GM23338 (cell line): ENCODE data around the gene ECE2. TPM values are rescaled to one million over a fixed set of nuclear protein-coding genes. Genes with fewer than 3 reads are reported as not detected.

Experiments
- ATAC-seq: fragments of 200-7000 bp; cut with Tn5 transposase; 3 replicates; pipeline ENCODE4 v1.9.1; 2020
- DNase-seq: peaks from one replicate; pipeline ENCODE4 v3.0.0-alpha.2; 2015; ENCODE audit warnings: low spot score
- H2AFZ ChIP-seq: fragments of 200-600 bp; sonication (generic); 2 replicates; pipeline ENCODE4 v1.8.0; 2016; ENCODE audit warnings: antibody characterized with exemption, mild to moderate bottlenecking, moderate library complexity
- H3F3A ChIP-seq: fragments of 200-600 bp; sonication (generic); replicated peaks from 2 replicates; pipeline ENCODE4 v1.8.0; 2017; ENCODE audit warnings: antibody characterized with exemption, mixed run types, low read depth
- H3K27ac ChIP-seq: fragments of 200-600 bp; sonication (generic); 2 replicates; pipeline ENCODE4 v1.6.1; 2016; ENCODE audit warnings: low read depth
- H3K27me3 ChIP-seq: fragments of 200-600 bp; sonication (generic); 2 replicates; pipeline ENCODE4 v1.8.0; 2016; ENCODE audit warnings: mild to moderate bottlenecking, mixed run types, moderate library complexity; ENCODE audit not compliant: insufficient read depth
- H3K36me3 ChIP-seq: fragments of 200-600 bp; sonication (generic); 2 replicates; pipeline ENCODE4 v1.8.0; 2016; ENCODE audit warnings: mild to moderate bottlenecking; ENCODE audit not compliant: insufficient read depth
- H3K4me1 ChIP-seq: fragments of 200-600 bp; sonication (generic); 2 replicates; pipeline ENCODE4 v1.8.0; 2016; ENCODE audit warnings: mild to moderate bottlenecking, moderate library complexity; ENCODE audit not compliant: insufficient read depth
- H3K4me2 ChIP-seq: fragments of 200-600 bp; sonication (generic); 2 replicates; pipeline ENCODE4 v1.7.1; 2017; ENCODE audit warnings: mixed run types
- H3K4me3 ChIP-seq: fragments of 200-600 bp; sonication (generic); 2 replicates; pipeline ENCODE4 v1.6.1; 2016; ENCODE audit warnings: mixed run types
- H3K79me2 ChIP-seq: fragments of 200-600 bp; sonication (generic); replicated peaks from 2 replicates; pipeline ENCODE4 v1.8.0; 2017; ENCODE audit warnings: mild to moderate bottlenecking; ENCODE audit not compliant: insufficient read depth
- H3K9me2 ChIP-seq: fragments of 200-600 bp; sonication (generic); 2 replicates; pipeline ENCODE4 v1.8.0; 2017; ENCODE audit not compliant: insufficient read depth
- H4K20me1 ChIP-seq: fragments of 200-600 bp; sonication (generic); replicated peaks from 2 replicates; pipeline ENCODE4 v1.8.0; 2017; ENCODE audit warnings: mild to moderate bottlenecking; ENCODE audit not compliant: insufficient read depth
- H3K27ac Mint-ChIP-seq: 2 replicates; pipeline ENCODE4 v1.8.0; 2020; ENCODE audit warnings: inconsistent platforms, mild to moderate bottlenecking, moderate library complexity, mixed read lengths
- H3K27me3 Mint-ChIP-seq: 3 replicates; pipeline ENCODE4 v1.8.0; 2022; ENCODE audit warnings: low read depth, mild to moderate bottlenecking, moderate library complexity, mixed read lengths, inconsistent platforms; ENCODE audit not compliant: insufficient read depth, poor library complexity
- H3K36me3 Mint-ChIP-seq: 3 replicates; pipeline ENCODE4 v1.8.0; 2021; ENCODE audit warnings: low read depth, mild to moderate bottlenecking, inconsistent platforms, moderate library complexity, mixed read lengths
- H3K4me1 Mint-ChIP-seq: 3 replicates; pipeline ENCODE4 v1.8.0; 2020; ENCODE audit warnings: mild to moderate bottlenecking, inconsistent platforms, mixed read lengths
- H3K4me3 Mint-ChIP-seq: 3 replicates; pipeline ENCODE4 v1.8.0; 2021; ENCODE audit warnings: moderate library complexity, mild to moderate bottlenecking, inconsistent platforms, mixed read lengths
- H3K9me3 Mint-ChIP-seq: 3 replicates; pipeline ENCODE4 v1.8.0; 2020; ENCODE audit warnings: moderate library complexity, mild to moderate bottlenecking, inconsistent platforms, mixed read lengths
- CREB1 ChIP-seq: fragments of 250-450 bp; sonication (Bioruptor Pico); IDR thresholded peaks from 2 replicates; pipeline ENCODE4 v1.5.0; 2020; ENCODE audit warnings: low read depth, mild to moderate bottlenecking, moderate library complexity
- EZH2 ChIP-seq: fragments of 200-600 bp; sonication (generic); IDR thresholded peaks from one replicate; pipeline ENCODE4 v1.8.0; 2017; ENCODE audit warnings: antibody characterized with exemption, mild to moderate bottlenecking, low read depth; ENCODE audit not compliant: unreplicated experiment
- JUNB ChIP-seq: IDR thresholded peaks from one replicate; pipeline ENCODE4 v1.6.1; 2016; ENCODE audit warnings: antibody characterized with exemption; ENCODE audit not compliant: unreplicated experiment
- NANOG ChIP-seq: IDR thresholded peaks from 2 replicates; pipeline ENCODE4 v1.6.1; 2016; ENCODE audit warnings: antibody characterized with exemption, borderline replicate concordance
- POLR2AphosphoS5 ChIP-seq: IDR thresholded peaks from 2 replicates; pipeline ENCODE4 v1.6.1; 2016; ENCODE audit warnings: antibody characterized with exemption, low read depth
- ZNF114 ChIP-seq: fragments of 250-450 bp; sonication (Bioruptor Pico); IDR thresholded peaks from 2 replicates; pipeline ENCODE4 v1.5.0; 2020; ENCODE audit warnings: mild to moderate bottlenecking, moderate library complexity
- polyA plus RNA-seq: library from polyadenylated mRNA; unstranded; fragments of >200 nt; fragmentation: Nextera tagmentation; extraction: Ambion mirVana; gene quantifications from 2 replicates; pipeline ENCODE4 v1.2.1, GENCODE V29; 2016
- total RNA-seq: library from RNA; depleted of rRNA; stranded (reverse); fragments of >200 nt; shearing (Covaris generic); gene quantifications from 2 replicates; pipeline ENCODE4 v1.2.3, GENCODE V29; 2014
- TF ChIP-seq, protein P1 (sequence below): IDR thresholded peaks from one replicate; pipeline ENCODE4 v1.6.1; 2018; ENCODE audit warnings: antibody characterized with exemption; ENCODE audit not compliant: unreplicated experiment
- TF ChIP-seq, protein P2 (sequence below), 2 experiments: fragments of 200-600 bp in 1 of 2; sonication (generic) in 1 of 2; conservative IDR thresholded peaks; 2 replicates each; pipeline versions ENCODE4 v1.5.1 to v1.6.1; 2016 to 2017; ENCODE audit warnings: antibody characterized with exemption in 2 of 2, low read depth in 2 of 2, mild to moderate bottlenecking in 2 of 2, moderate library complexity in 1 of 2

Gene ECE2
- total and polyA plus RNA-seq, 2 experiments from 2014 or later: 0.24 to 0.48 TPM

DNA sequence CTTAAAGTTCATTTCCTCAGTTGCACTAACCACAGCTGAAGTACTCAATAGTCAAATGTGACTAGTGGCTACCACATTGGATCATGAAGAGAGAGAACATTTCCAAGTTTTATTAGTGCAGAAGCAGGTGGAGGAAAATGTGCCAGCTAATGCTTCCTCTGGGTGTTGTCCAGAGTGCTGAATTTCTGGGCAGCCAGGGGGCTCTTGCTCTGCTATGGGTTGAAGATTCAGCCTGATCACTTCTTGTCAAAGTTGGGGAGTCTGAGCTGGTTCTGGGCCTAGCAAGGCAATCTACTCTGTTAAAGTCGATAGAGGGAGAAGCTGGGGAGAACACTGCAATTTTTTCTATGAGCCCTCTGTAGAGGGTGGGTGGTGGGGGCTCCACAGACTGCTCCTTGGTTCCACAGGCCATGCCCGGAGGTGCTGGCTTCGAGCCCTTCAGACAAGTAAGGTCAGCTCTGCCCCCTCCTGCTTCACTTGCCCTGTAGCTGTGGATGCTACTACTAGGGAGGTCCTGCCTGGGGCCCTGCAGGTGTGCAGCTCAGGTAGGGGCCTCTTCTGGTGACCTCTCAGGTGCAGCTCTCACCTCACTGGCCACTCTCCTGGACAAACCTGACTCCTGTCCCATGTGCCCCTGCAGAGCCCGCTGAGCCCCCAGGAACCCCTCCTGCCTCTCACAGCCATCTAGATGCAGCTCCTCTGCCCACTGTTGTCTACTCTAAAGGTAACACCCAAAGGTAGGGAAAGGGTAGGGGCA lies 35.3 kb upstream of the ECE2 start:
- Histone ChIP-seq H3K27ac (no peak overlapping the region), H3K4me3 (peak overlapping the region; percentile 62), H3F3A (no peaks in the 10 kb centered on the region), H3K9me2 (no peaks in the 10 kb centered on the region), H4K20me1 (peaks cover 12% of the 10 kb centered on the region), H3K4me2 (peak overlapping the region; percentile 84), H3K79me2 (no peaks in the 10 kb centered on the region), H3K27me3 (peaks cover 11% of the 10 kb centered on the region), H2AFZ (no peak overlapping the region), H3K4me1 (no peaks in the 10 kb centered on the region), H3K36me3 (peaks cover 3% of the 10 kb centered on the region; the same call in 1 of the 2 replicates)
- Mint-ChIP-seq H3K4me1 (peaks cover 14% of the 10 kb centered on the region), H3K36me3 (peaks cover 33% of the 10 kb centered on the region), H3K27me3 (peaks cover 9% of the 10 kb centered on the region), H3K4me3 (0 out of 3 replicates have a peak overlapping the region, but pooled peaks have one; percentile 38), H3K9me3 (no peaks in the 10 kb centered on the region), H3K27ac (no peak overlapping the region)
- TF ChIP-seq CREB1 (CRISPR knock-in tag): no peak
- TF ChIP-seq, protein P1, sequence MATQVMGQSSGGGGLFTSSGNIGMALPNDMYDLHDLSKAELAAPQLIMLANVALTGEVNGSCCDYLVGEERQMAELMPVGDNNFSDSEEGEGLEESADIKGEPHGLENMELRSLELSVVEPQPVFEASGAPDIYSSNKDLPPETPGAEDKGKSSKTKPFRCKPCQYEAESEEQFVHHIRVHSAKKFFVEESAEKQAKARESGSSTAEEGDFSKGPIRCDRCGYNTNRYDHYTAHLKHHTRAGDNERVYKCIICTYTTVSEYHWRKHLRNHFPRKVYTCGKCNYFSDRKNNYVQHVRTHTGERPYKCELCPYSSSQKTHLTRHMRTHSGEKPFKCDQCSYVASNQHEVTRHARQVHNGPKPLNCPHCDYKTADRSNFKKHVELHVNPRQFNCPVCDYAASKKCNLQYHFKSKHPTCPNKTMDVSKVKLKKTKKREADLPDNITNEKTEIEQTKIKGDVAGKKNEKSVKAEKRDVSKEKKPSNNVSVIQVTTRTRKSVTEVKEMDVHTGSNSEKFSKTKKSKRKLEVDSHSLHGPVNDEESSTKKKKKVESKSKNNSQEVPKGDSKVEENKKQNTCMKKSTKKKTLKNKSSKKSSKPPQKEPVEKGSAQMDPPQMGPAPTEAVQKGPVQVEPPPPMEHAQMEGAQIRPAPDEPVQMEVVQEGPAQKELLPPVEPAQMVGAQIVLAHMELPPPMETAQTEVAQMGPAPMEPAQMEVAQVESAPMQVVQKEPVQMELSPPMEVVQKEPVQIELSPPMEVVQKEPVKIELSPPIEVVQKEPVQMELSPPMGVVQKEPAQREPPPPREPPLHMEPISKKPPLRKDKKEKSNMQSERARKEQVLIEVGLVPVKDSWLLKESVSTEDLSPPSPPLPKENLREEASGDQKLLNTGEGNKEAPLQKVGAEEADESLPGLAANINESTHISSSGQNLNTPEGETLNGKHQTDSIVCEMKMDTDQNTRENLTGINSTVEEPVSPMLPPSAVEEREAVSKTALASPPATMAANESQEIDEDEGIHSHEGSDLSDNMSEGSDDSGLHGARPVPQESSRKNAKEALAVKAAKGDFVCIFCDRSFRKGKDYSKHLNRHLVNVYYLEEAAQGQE: peak; percentile 79
- ATAC-seq (peak; percentile 28), DNase-seq (peak; percentile 65)

DNA sequence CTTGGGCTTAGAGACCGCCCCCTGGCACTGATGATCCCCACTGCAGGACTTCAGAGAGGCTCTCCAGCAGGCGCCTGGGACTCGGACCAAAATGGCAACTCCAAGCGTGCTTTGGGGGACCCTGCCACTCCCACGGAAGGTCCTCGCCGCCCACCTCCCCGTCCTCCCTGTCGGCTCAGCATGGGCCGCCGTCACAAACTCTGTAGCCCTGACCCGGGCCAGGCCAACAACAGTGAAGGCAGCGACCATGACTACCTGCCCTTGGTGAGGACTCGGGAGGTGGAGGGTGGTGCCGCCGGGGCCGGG lies 34.7 kb upstream of the ECE2 start:
- no peaks in the 10 kb centered on the region for H3F3A ChIP-seq
- Mint-ChIP-seq H3K27ac (no peak overlapping the region), H3K9me3 (no peaks in the 10 kb centered on the region), H3K4me1 (peaks cover 10% of the 10 kb centered on the region), H3K4me3 (peak overlapping the region; percentile 49; the same call in 2 of the 3 replicates), H3K27me3 (peaks cover 9% of the 10 kb centered on the region), H3K36me3 (peaks cover 39% of the 10 kb centered on the region)
- H3K79me2 ChIP-seq: 0 out of 2 replicates have a peak, but pooled peaks cover 2% of the 10 kb centered on the region
- H3K4me1 ChIP-seq: no peaks in the 10 kb centered on the region
- peak overlapping the region; percentile 62 for H3K4me3 ChIP-seq
- no peak overlapping the region for H3K27ac ChIP-seq
- peaks cover 15% of the 10 kb centered on the region for H4K20me1 ChIP-seq
- peaks cover 11% of the 10 kb centered on the region for H3K27me3 ChIP-seq
- ATAC-seq (peak; percentile 17), DNase-seq (no peak)
- TF ChIP-seq JUNB (no peak), ZNF114 (no peak), NANOG (no peak), POLR2AphosphoS5 (no peak), EZH2 (no peak)
- TF ChIP-seq, protein P1: no peak
- TF ChIP-seq, protein P2, sequence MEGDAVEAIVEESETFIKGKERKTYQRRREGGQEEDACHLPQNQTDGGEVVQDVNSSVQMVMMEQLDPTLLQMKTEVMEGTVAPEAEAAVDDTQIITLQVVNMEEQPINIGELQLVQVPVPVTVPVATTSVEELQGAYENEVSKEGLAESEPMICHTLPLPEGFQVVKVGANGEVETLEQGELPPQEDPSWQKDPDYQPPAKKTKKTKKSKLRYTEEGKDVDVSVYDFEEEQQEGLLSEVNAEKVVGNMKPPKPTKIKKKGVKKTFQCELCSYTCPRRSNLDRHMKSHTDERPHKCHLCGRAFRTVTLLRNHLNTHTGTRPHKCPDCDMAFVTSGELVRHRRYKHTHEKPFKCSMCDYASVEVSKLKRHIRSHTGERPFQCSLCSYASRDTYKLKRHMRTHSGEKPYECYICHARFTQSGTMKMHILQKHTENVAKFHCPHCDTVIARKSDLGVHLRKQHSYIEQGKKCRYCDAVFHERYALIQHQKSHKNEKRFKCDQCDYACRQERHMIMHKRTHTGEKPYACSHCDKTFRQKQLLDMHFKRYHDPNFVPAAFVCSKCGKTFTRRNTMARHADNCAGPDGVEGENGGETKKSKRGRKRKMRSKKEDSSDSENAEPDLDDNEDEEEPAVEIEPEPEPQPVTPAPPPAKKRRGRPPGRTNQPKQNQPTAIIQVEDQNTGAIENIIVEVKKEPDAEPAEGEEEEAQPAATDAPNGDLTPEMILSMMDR (conservative IDR thresholded peaks at IDR 0.05; ENCODE audit: low read depth in 2 of 2): no peak
- H2AFZ ChIP-seq: no peak overlapping the region
- H3K36me3 ChIP-seq: peaks cover 3% of the 10 kb centered on the region; the same call in 1 of the 2 replicates
- H3K4me2 ChIP-seq: peak overlapping the region; percentile 84
- no peaks in the 10 kb centered on the region for H3K9me2 ChIP-seq
